ENCODE results near the gene INMT.

Gene INMT

DNA sequence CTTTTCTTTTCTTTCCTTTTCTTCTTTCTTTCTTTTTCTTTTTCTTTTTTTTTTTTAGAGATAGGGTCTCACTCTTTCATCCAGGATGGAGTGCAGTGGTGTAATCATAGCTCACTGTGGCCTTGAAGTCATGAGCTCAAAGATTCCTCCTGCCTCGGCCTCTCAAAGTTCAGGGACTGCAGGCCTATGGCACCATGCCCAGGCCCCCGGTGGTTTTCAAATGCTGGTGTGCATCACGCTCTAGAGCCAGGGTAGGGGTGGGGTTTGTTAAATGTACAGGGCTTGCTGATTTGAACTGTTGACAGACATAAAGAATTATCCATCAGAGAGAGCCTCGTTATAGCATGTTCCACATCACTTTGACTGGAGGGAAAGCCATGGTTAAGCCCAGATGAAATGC, 25.0 kb downstream of the INMT start:
- no peak overlapping the region for H2AK5ac ChIP-seq (ENCODE audit: low read length)
- H3K23ac ChIP-seq (ENCODE audit: low read length), result no peak overlapping the region
- no peak overlapping the region for H2BK120ac ChIP-seq (ENCODE audit: insufficient read depth, low read length, poor library complexity)
- H3K14ac ChIP-seq (ENCODE audit: low read length), result no peak overlapping the region
- H3K9ac ChIP-seq (ENCODE audit: low read length), result no peak overlapping the region
- peaks cover 4% of the 10 kb centered on the region in 2 experiments for H3K4me1 ChIP-seq (ENCODE audit: control insufficient read depth in 1 of 2, insufficient read depth in 2 of 2, low read length in 2 of 2)
- no peak overlapping the region for H4K91ac ChIP-seq (ENCODE audit: low read depth, low read length)
- no peak overlapping the region for H4K8ac ChIP-seq (ENCODE audit: low read depth, low read length)
- no peak overlapping the region for H3K4ac ChIP-seq (ENCODE audit: low read depth, low read length)
- no peaks in the 10 kb centered on the region for H3K9me3 ChIP-seq (ENCODE audit: insufficient read depth, low read depth, low read length)
- H3K4me2 ChIP-seq (ENCODE audit: low read length), result no peak overlapping the region
- no peak overlapping the region for H2BK12ac ChIP-seq (ENCODE audit: low read length)
- peaks cover 0 to 3% of the 10 kb centered on the region in 2 experiments for H3K36me3 ChIP-seq (ENCODE audit: control insufficient read depth in 1 of 2, insufficient read depth in 2 of 2, low read length in 2 of 2)
- H3K18ac ChIP-seq (ENCODE audit: low read length), result no peak overlapping the region
- no peak overlapping the region for H2BK5ac ChIP-seq (ENCODE audit: low read depth, low read length, poor library complexity)
- no peak for DNase-seq
- no peak overlapping the region for H4K12ac ChIP-seq (ENCODE audit: low read depth, low read length)
- no peak overlapping the region for H2AFZ ChIP-seq (ENCODE audit: insufficient read depth, low read length, poor library complexity)
- H3K27me3 ChIP-seq (ENCODE audit: insufficient read depth, low read length), result no peaks in the 10 kb centered on the region
- no peak overlapping the region for H3K4me3 ChIP-seq (ENCODE audit: low read depth, low read length)
- no peak overlapping the region for H3K27ac ChIP-seq (ENCODE audit: low read depth, low read length)
- no peaks in the 10 kb centered on the region for H3K79me1 ChIP-seq (ENCODE audit: low read length)
- H3K79me2 ChIP-seq (ENCODE audit: control insufficient read depth, insufficient read depth, low read length, poor library complexity), result no peaks in the 10 kb centered on the region
- no CpG with 5 or more reads among the region's 4 CpGs for WGBS (ENCODE audit: extremely low coverage, insufficient coverage, insufficient read length)

DNA sequence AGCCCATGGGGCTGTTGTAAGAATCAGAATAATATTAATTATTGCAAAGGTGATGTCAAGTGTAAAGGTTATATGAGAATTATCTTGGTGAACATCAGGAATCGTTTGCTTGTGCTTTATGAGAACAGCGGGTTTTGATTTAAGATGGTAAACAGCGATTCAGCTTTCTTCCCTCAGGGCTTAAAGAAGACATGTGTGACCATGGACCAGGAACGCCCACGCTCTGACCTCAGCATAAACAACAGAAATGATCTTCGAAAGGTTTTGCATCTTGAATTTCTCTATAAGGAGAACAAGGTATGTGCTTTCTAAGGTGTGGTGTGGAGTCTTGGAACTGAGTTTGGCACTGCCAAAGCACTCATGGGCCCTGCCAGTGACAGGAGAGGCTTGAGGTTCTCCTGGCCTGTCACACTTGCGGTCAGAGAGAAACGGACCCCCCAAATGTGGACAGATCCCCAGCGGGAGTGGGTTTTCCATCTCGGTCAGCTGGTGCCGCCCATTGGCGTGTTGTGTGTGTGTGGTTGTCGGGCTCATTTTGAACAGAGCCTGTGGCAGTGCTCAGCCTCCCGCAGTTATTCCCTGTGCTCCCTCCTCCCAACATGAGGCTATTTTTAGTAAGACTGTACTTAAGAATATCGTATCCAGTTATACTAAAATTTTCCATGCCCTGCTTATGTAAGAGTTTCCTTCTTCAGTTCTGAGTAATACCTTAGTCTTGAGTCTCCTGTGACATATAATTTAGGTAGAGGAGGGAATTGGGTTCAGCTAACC, 26.5 kb downstream of the INMT start:
- Histone ChIP-seq H2BK120ac (ENCODE audit: insufficient read depth, low read length, poor library complexity) (no peak overlapping the region), H3K27me3 (ENCODE audit: insufficient read depth, low read length) (no peaks in the 10 kb centered on the region), H3K9ac (ENCODE audit: low read length) (no peak overlapping the region), H2AK5ac (ENCODE audit: low read length) (no peak overlapping the region), H4K8ac (ENCODE audit: low read depth, low read length) (no peak overlapping the region), H4K91ac (ENCODE audit: low read depth, low read length) (no peak overlapping the region), H3K79me2 (ENCODE audit: control insufficient read depth, insufficient read depth, low read length, poor library complexity) (no peaks in the 10 kb centered on the region), H2BK12ac (ENCODE audit: low read length) (no peak overlapping the region), H3K23ac (ENCODE audit: low read length) (no peak overlapping the region), H2BK5ac (ENCODE audit: low read depth, low read length, poor library complexity) (no peak overlapping the region), H3K4me2 (ENCODE audit: low read length) (no peak overlapping the region), H3K36me3 (ENCODE audit: control insufficient read depth in 1 of 2, insufficient read depth in 2 of 2, low read length in 2 of 2) (peaks cover 0 to 5% of the 10 kb centered on the region in 2 experiments), H3K18ac (ENCODE audit: low read length) (no peak overlapping the region), H3K4me1 (ENCODE audit: control insufficient read depth in 1 of 2, insufficient read depth in 2 of 2, low read length in 2 of 2) (peaks cover 2% of the 10 kb centered on the region in 2 experiments), H2AFZ (ENCODE audit: insufficient read depth, low read length, poor library complexity) (no peak overlapping the region), H3K4ac (ENCODE audit: low read depth, low read length) (no peak overlapping the region), H4K12ac (ENCODE audit: low read depth, low read length) (no peak overlapping the region), H3K14ac (ENCODE audit: low read length) (no peak overlapping the region), H3K79me1 (ENCODE audit: low read length) (no peaks in the 10 kb centered on the region), H3K27ac (ENCODE audit: low read depth, low read length) (no peak overlapping the region), H3K4me3 (ENCODE audit: low read depth, low read length) (no peak overlapping the region), H3K9me3 (ENCODE audit: insufficient read depth, low read depth, low read length) (no peaks in the 10 kb centered on the region)
- DNase-seq, result no peak
- no CpG with 5 or more reads among the region's 15 CpGs for WGBS (ENCODE audit: extremely low coverage, insufficient coverage, insufficient read length)

DNA sequence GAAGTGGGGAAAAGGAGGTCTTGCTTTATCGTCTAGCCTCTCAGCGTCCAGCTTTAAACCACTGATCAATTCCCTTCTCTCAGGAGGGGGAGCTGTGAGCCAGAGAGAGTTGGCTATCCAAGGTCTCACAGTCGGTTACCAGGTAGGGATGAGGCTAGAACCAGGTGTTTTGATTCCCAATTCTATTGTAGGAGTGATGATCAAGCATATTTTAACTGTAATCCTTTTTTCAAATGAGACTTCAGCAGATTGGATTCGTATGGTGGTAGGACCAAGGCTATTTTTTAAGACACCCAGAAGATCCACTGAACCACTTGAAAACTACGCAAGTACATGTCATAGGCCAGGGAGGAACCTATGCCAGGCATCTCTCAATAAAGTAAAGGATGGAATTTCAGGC, 27.6 kb downstream of the INMT start:
- Histone ChIP-seq H3K14ac (ENCODE audit: low read length) (no peak overlapping the region), H3K27me3 (ENCODE audit: insufficient read depth, low read length) (no peaks in the 10 kb centered on the region), H3K9me3 (ENCODE audit: insufficient read depth, low read depth, low read length) (no peaks in the 10 kb centered on the region), H4K8ac (ENCODE audit: low read depth, low read length) (no peak overlapping the region), H2BK120ac (ENCODE audit: insufficient read depth, low read length, poor library complexity) (no peak overlapping the region), H3K9ac (ENCODE audit: low read length) (no peak overlapping the region), H3K23ac (ENCODE audit: low read length) (no peak overlapping the region), H3K79me1 (ENCODE audit: low read length) (no peaks in the 10 kb centered on the region), H2BK5ac (ENCODE audit: low read depth, low read length, poor library complexity) (no peak overlapping the region), H3K4me1 (ENCODE audit: control insufficient read depth in 1 of 2, insufficient read depth in 2 of 2, low read length in 2 of 2) (peaks cover 2% of the 10 kb centered on the region in 2 experiments), H3K18ac (ENCODE audit: low read length) (no peak overlapping the region), H3K27ac (ENCODE audit: low read depth, low read length) (no peak overlapping the region), H4K12ac (ENCODE audit: low read depth, low read length) (no peak overlapping the region), H3K4ac (ENCODE audit: low read depth, low read length) (no peak overlapping the region), H2AFZ (ENCODE audit: insufficient read depth, low read length, poor library complexity) (no peak overlapping the region), H3K79me2 (ENCODE audit: control insufficient read depth, insufficient read depth, low read length, poor library complexity) (no peaks in the 10 kb centered on the region), H3K4me2 (ENCODE audit: low read length) (no peak overlapping the region), H3K36me3 (ENCODE audit: control insufficient read depth in 1 of 2, insufficient read depth in 2 of 2, low read length in 2 of 2) (peaks cover 2 to 6% of the 10 kb centered on the region in 2 experiments), H2BK12ac (ENCODE audit: low read length) (no peak overlapping the region), H4K91ac (ENCODE audit: low read depth, low read length) (no peak overlapping the region), H3K4me3 (ENCODE audit: low read depth, low read length) (no peak overlapping the region), H2AK5ac (ENCODE audit: low read length) (no peak overlapping the region)
- no peak for DNase-seq
- WGBS (ENCODE audit: extremely low coverage, insufficient coverage, insufficient read length), result no CpG with 5 or more reads among the region's 5 CpGs

DNA sequence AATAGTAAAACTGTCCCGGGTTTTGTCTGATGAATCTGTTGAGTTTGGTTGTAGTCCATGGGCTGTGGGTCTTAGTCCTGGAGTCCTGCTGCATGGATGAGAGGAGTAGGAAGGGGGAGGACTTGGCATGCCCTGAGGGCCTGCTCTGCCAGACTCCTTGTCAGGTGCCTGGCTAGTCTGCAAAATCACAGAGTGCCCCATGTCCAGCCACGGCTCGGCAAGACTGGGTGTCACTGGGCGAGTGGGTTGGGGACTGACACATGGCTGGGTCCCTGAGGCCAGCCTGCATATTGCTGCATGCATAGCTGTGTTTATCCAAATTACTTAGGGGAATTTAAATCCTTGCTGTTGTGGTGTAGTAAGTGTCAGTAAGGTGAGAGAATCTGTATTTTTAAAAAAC, 29.0 kb downstream of the INMT start:
- Histone ChIP-seq H3K27ac (ENCODE audit: low read depth, low read length) (no peak overlapping the region), H3K9ac (ENCODE audit: low read length) (no peak overlapping the region), H2AFZ (ENCODE audit: insufficient read depth, low read length, poor library complexity) (no peak overlapping the region), H3K4ac (ENCODE audit: low read depth, low read length) (no peak overlapping the region), H4K12ac (ENCODE audit: low read depth, low read length) (no peak overlapping the region), H2BK5ac (ENCODE audit: low read depth, low read length, poor library complexity) (no peak overlapping the region), H3K4me2 (ENCODE audit: low read length) (no peak overlapping the region), H3K4me1 (ENCODE audit: control insufficient read depth in 1 of 2, insufficient read depth in 2 of 2, low read length in 2 of 2) (peaks cover 2% of the 10 kb centered on the region in 2 experiments), H3K4me3 (ENCODE audit: low read depth, low read length) (no peak overlapping the region), H3K9me3 (ENCODE audit: insufficient read depth, low read depth, low read length) (no peaks in the 10 kb centered on the region), H3K79me1 (ENCODE audit: low read length) (no peaks in the 10 kb centered on the region), H2BK12ac (ENCODE audit: low read length) (no peak overlapping the region), H3K27me3 (ENCODE audit: insufficient read depth, low read length) (no peaks in the 10 kb centered on the region), H3K14ac (ENCODE audit: low read length) (no peak overlapping the region), H4K8ac (ENCODE audit: low read depth, low read length) (no peak overlapping the region), H3K79me2 (ENCODE audit: control insufficient read depth, insufficient read depth, low read length, poor library complexity) (no peaks in the 10 kb centered on the region), H3K23ac (ENCODE audit: low read length) (no peak overlapping the region), H2BK120ac (ENCODE audit: insufficient read depth, low read length, poor library complexity) (no peak overlapping the region), H2AK5ac (ENCODE audit: low read length) (no peak overlapping the region), H4K91ac (ENCODE audit: low read depth, low read length) (no peak overlapping the region), H3K36me3 (ENCODE audit: control insufficient read depth in 1 of 2, insufficient read depth in 2 of 2, low read length in 2 of 2) (peaks cover 7 to 12% of the 10 kb centered on the region in 2 experiments), H3K18ac (ENCODE audit: low read length) (no peak overlapping the region)
- WGBS (ENCODE audit: extremely low coverage, insufficient coverage, insufficient read length), result no CpG with 5 or more reads among the region's 4 CpGs
- DNase-seq, result no peak

All from trophoblast cell (in vitro differentiated cells and primary cell).